HG03025 (cell line): Measurements from ENCODE around the gene RAB11FIP4.
"Not testable (repeated sequence)": the region's sequence is repeated elsewhere in the genome, so short reads cannot be mapped to it uniquely, and the experiment has no call there.

ENCODE experiments used
- ATAC-seq: cut with Tn5 transposase; IDR thresholded peaks from one replicate; pipeline ENCODE4 v1.9.1; 2021; ENCODE audit warnings: mild to moderate bottlenecking, moderate library complexity; ENCODE audit not compliant: unreplicated experiment, low FRiP score

RAB11FIP4 gene

GRCh38 chr17:31427684-31428083 is 36.2 kb downstream of the RAB11FIP4 start:
- ATAC-seq = no peak

- no peak for ATAC-seq
These were observed 36.6 kb downstream of the RAB11FIP4 start for GRCh38 chr17:31428111-31428510.

- no peak for ATAC-seq
These were observed 37.0 kb downstream of the RAB11FIP4 start for GRCh38 chr17:31428512-31428911.

GRCh38 chr17:31431098-31431851 is 39.8 kb downstream of the RAB11FIP4 start:
- ATAC-seq = no peak

- ATAC-seq = no peak
These were observed 40.6 kb downstream of the RAB11FIP4 start for GRCh38 chr17:31431852-31432658.

- no peak for ATAC-seq
These were observed 41.8 kb downstream of the RAB11FIP4 start for GRCh38 chr17:31433091-31433790.

- ATAC-seq = no peak
These were observed 42.6 kb downstream of the RAB11FIP4 start for GRCh38 chr17:31433811-31434726.

GRCh38 chr17:31434727-31435050 is 43.2 kb downstream of the RAB11FIP4 start:
- ATAC-seq = no peak

GRCh38 chr17:31435581-31435980 is 44.1 kb downstream of the RAB11FIP4 start:
- ATAC-seq = no peak

- ATAC-seq = no peak
These were observed 46.4 kb downstream of the RAB11FIP4 start for GRCh38 chr17:31437720-31438400.

- no peak for ATAC-seq
These were observed 48.2 kb downstream of the RAB11FIP4 start for GRCh38 chr17:31439716-31440115.

GRCh38 chr17:31442276-31442675 is 50.8 kb downstream of the RAB11FIP4 start:
- no peak for ATAC-seq

GRCh38 chr17:31442856-31443255 is 51.4 kb downstream of the RAB11FIP4 start:
- ATAC-seq = not testable (repeated sequence)

GRCh38 chr17:31443386-31443785 is 51.9 kb downstream of the RAB11FIP4 start:
- no peak for ATAC-seq

GRCh38 chr17:31444026-31444425 is 52.6 kb downstream of the RAB11FIP4 start:
- no peak for ATAC-seq

GRCh38 chr17:31446195-31446967 is 54.9 kb downstream of the RAB11FIP4 start:
- no peak for ATAC-seq

- no peak for ATAC-seq
These were observed 57.1 kb downstream of the RAB11FIP4 start for GRCh38 chr17:31448467-31449077.

GRCh38 chr17:31449111-31449510 is 57.6 kb downstream of the RAB11FIP4 start:
- no peak for ATAC-seq

- ATAC-seq = no peak
These were observed 58.3 kb downstream of the RAB11FIP4 start for GRCh38 chr17:31449746-31450145.
